Neuronal stem cell (in vitro differentiated cells): Measurements from ENCODE around the gene MAPK7.

Source experiments
- DNase-seq: peaks from one replicate; pipeline ENCODE4 v3.0.0-alpha.2; 2013; ENCODE audit warnings: low spot score
- H2AFZ ChIP-seq: one replicate; pipeline ENCODE4 v1.6.1; 2013; ENCODE audit warnings: mild to moderate bottlenecking, low read length, inconsistent platforms
- H2AK5ac ChIP-seq: 2 replicates; pipeline ENCODE4 v1.6.1; 2013; ENCODE audit warnings: low read depth, mild to moderate bottlenecking, inconsistent platforms, low read length, moderate library complexity, mixed read lengths
- H2BK120ac ChIP-seq: 2 replicates; pipeline ENCODE4 v1.6.1; 2013; ENCODE audit warnings: low read depth, mild to moderate bottlenecking, inconsistent platforms, low read length, moderate library complexity, mixed read lengths
- H2BK12ac ChIP-seq: one replicate; pipeline ENCODE4 v1.6.1; 2013; ENCODE audit warnings: low read length, inconsistent platforms
- H2BK15ac ChIP-seq: 2 replicates; pipeline ENCODE4 v1.6.1; 2013; ENCODE audit warnings: mild to moderate bottlenecking, low read length, inconsistent platforms, mixed read lengths
- H2BK5ac ChIP-seq: one replicate; pipeline ENCODE4 v1.6.1; 2013; ENCODE audit warnings: inconsistent platforms, mild to moderate bottlenecking, low read length, moderate library complexity
- H3K14ac ChIP-seq: one replicate; pipeline ENCODE4 v1.6.1; 2013; ENCODE audit warnings: low read length, inconsistent platforms
- H3K18ac ChIP-seq: 2 replicates; pipeline ENCODE4 v1.6.1; 2013; ENCODE audit warnings: low read length, inconsistent platforms
- H3K23ac ChIP-seq: 2 replicates; pipeline ENCODE4 v1.6.1; 2013; ENCODE audit warnings: low read depth, mild to moderate bottlenecking, mixed read lengths, low read length, inconsistent platforms; ENCODE audit not compliant: poor library complexity
- H3K27ac ChIP-seq: replicated peaks from 3 replicates; pipeline ENCODE4 v1.5.1; 2013; ENCODE audit warnings: low read length, inconsistent platforms
- H3K27me3 ChIP-seq, 3 experiments: 2 replicates each; pipeline ENCODE4 v1.6.1; 2013; ENCODE audit warnings: low read length in 3 of 3, mild to moderate bottlenecking in 2 of 3, inconsistent platforms in 1 of 3, low read depth in 1 of 3, mixed read lengths in 1 of 3, moderate library complexity in 1 of 3; ENCODE audit not compliant: control insufficient read depth in 3 of 3, insufficient read depth in 3 of 3
- H3K36me3 ChIP-seq, 2 donors: replicated peaks in 1 of 2; 2 replicates each; pipeline ENCODE4 v1.6.1; 2013; ENCODE audit warnings: low read length in 2 of 2; ENCODE audit not compliant: control insufficient read depth in 2 of 2, insufficient read depth in 2 of 2
- H3K4ac ChIP-seq: 2 replicates; pipeline ENCODE4 v1.6.1; 2013; ENCODE audit warnings: inconsistent platforms, mild to moderate bottlenecking, low read length, moderate library complexity
- H3K4me1 ChIP-seq, 2 donors: 1 replicate in 1 of 2; 2 replicates in 1 of 2; pipeline ENCODE4 v1.6.1; 2013; ENCODE audit warnings: low read length in 2 of 2, low read depth in 1 of 2; ENCODE audit not compliant: control insufficient read depth in 2 of 2, insufficient read depth in 1 of 2
- H3K4me2 ChIP-seq: one replicate; pipeline ENCODE4 v1.6.1; 2013; ENCODE audit warnings: mild to moderate bottlenecking, low read length, inconsistent platforms; ENCODE audit not compliant: insufficient read depth, poor library complexity, severe bottlenecking
- H3K4me3 ChIP-seq, 2 donors: 2 replicates each; pipeline ENCODE4 v1.5.1; 2013; ENCODE audit warnings: low read length in 2 of 2, mild to moderate bottlenecking in 2 of 2, inconsistent platforms in 1 of 2, moderate library complexity in 1 of 2
- H3K79me1 ChIP-seq: one replicate; pipeline ENCODE4 v1.6.1; 2013; ENCODE audit warnings: low read depth, mild to moderate bottlenecking, inconsistent platforms, low read length, moderate library complexity
- H3K9ac ChIP-seq: one replicate; pipeline ENCODE4 v1.6.1; 2013; ENCODE audit warnings: mild to moderate bottlenecking, low read depth, low read length, inconsistent platforms; ENCODE audit not compliant: poor library complexity
- H3K9me3 ChIP-seq, 2 donors: replicated peaks in 1 of 2; 2 replicates each; pipeline versions ENCODE3 to v1.6.1; 2013; ENCODE audit warnings: low read length in 2 of 2, mild to moderate bottlenecking in 2 of 2, inconsistent platforms in 1 of 2, low read depth in 1 of 2, mixed read lengths in 1 of 2, moderate library complexity in 1 of 2; ENCODE audit not compliant: control insufficient read depth in 2 of 2, insufficient read depth in 1 of 2
- H4K8ac ChIP-seq: one replicate; pipeline ENCODE4 v1.6.1; 2013; ENCODE audit warnings: low read depth, mild to moderate bottlenecking, inconsistent platforms, low read length, moderate library complexity
- H4K91ac ChIP-seq: one replicate; pipeline ENCODE4 v1.6.1; 2013; ENCODE audit warnings: low read length, low read depth, mild to moderate bottlenecking, inconsistent platforms; ENCODE audit not compliant: poor library complexity
- WGBS, 2 donors: extraction: QIAGEN DNeasy Blood & Tissue Kit; methylation state at CpG; one replicate each; pipeline ENCODE4 v1.1.7; 2013; ENCODE audit warnings: missing lambda C conversion rate in 2 of 2, mixed read lengths in 1 of 2; ENCODE audit not compliant: insufficient read length in 2 of 2, insufficient replicate concordance in 1 of 2; ENCODE audit errors: extremely low coverage in 2 of 2; 5-methylcytosine and 5-hydroxymethylcytosine counted together

Gene MAPK7

GRCh38 chr17:19401321-19402010 lies 23.2 kb downstream of the MAPK7 start:
- Histone ChIP-seq H3K79me1 (no peaks in the 10 kb centered on the region), H3K4me2 (no peak overlapping the region), H4K8ac (no peak overlapping the region), H3K23ac (no peak overlapping the region), H2BK12ac (no peak overlapping the region), H3K4me3 (no peak overlapping the region), H3K4ac (no peak overlapping the region), H3K27me3 (peaks cover 0 to 6% (median 0%) of the 10 kb centered on the region in 3 experiments), H3K9ac (no peak overlapping the region), H3K4me1 (peaks cover 0 to 5% of the 10 kb centered on the region in 2 donors), H3K18ac (no peak overlapping the region), H2BK15ac (no peak overlapping the region), H3K36me3 (no peaks in the 10 kb centered on the region), H2AK5ac (no peak overlapping the region), H3K27ac (no peak overlapping the region), H3K9me3 (no peaks in the 10 kb centered on the region), H2BK5ac (no peak overlapping the region), H4K91ac (no peak overlapping the region), H2AFZ (no peak overlapping the region), H3K14ac (no peak overlapping the region), H2BK120ac (no peak overlapping the region)
- WGBS, 2 donors, result no CpG with 5 or more reads among the region's 8 CpGs
- no peak for DNase-seq

- H3K27ac ChIP-seq, result no peak overlapping the region
- DNase-seq, result no peak
These were observed 23.9 kb downstream of the MAPK7 start for GRCh38 chr17:19402171-19402570.

GRCh38 chr17:19403021-19403420 lies 24.7 kb downstream of the MAPK7 start:
- Histone ChIP-seq H3K18ac (no peak overlapping the region), H2AFZ (no peak overlapping the region), H3K14ac (no peak overlapping the region), H4K8ac (no peak overlapping the region), H3K27ac (no peak overlapping the region), H2BK12ac (no peak overlapping the region), H2AK5ac (no peak overlapping the region), H4K91ac (no peak overlapping the region), H3K36me3 (no peaks in the 10 kb centered on the region), H2BK120ac (no peak overlapping the region), H3K4me1 (peaks cover 0 to under 1% of the 10 kb centered on the region in 2 donors), H3K4me3 (peak overlapping the region in 1 of 2 donors; percentile 57), H3K9me3 (no peaks in the 10 kb centered on the region), H3K79me1 (no peaks in the 10 kb centered on the region), H3K23ac (peak overlapping the region; percentile 83), H3K27me3 (peaks cover 0 to 6% (median 0%) of the 10 kb centered on the region in 3 experiments), H2BK15ac (no peak overlapping the region), H2BK5ac (no peak overlapping the region), H3K9ac (no peak overlapping the region), H3K4me2 (no peak overlapping the region), H3K4ac (no peak overlapping the region)
- no CpG with 5 or more reads among the region's 4 CpGs for WGBS, 2 donors
- no peak for DNase-seq

More at GRCh38 chr17:19402171-19402570, 23.9 kb downstream of the MAPK7 start:
- no peak overlapping the region for H3K4me3 ChIP-seq
- no CpG with 5 or more reads among the region's 1 CpG for WGBS, 2 donors
- peaks cover 0 to 5% of the 10 kb centered on the region in 2 donors for H3K4me1 ChIP-seq
- H3K18ac ChIP-seq, result no peak overlapping the region
- no peak overlapping the region for H2AFZ ChIP-seq
- no peak overlapping the region for H2BK15ac ChIP-seq
- no peak overlapping the region for H3K23ac ChIP-seq
- H3K27me3 ChIP-seq, result peaks cover 0 to 6% (median 0%) of the 10 kb centered on the region in 3 experiments
- H3K4ac ChIP-seq, result no peak overlapping the region
- no peak overlapping the region for H3K14ac ChIP-seq
- no peak overlapping the region for H3K9ac ChIP-seq
- H2BK5ac ChIP-seq, result no peak overlapping the region
- no peaks in the 10 kb centered on the region for H3K9me3 ChIP-seq
- H2AK5ac ChIP-seq, result no peak overlapping the region
- no peak overlapping the region for H4K8ac ChIP-seq
- no peak overlapping the region for H4K91ac ChIP-seq
- H2BK120ac ChIP-seq, result no peak overlapping the region
- no peaks in the 10 kb centered on the region for H3K79me1 ChIP-seq
- H3K36me3 ChIP-seq, result no peaks in the 10 kb centered on the region
- H3K4me2 ChIP-seq, result no peak overlapping the region
- H2BK12ac ChIP-seq, result no peak overlapping the region

- no CpG with 5 or more reads among the region's 1 CpG for WGBS, 2 donors
- no peak overlapping the region for H2AFZ ChIP-seq
- no peak for DNase-seq
- no peak overlapping the region for H4K8ac ChIP-seq
- H2BK120ac ChIP-seq, result no peak overlapping the region
- H3K4me1 ChIP-seq, result no peaks in the 10 kb centered on the region
- no peak overlapping the region for H3K23ac ChIP-seq
- no peaks in the 10 kb centered on the region for H3K79me1 ChIP-seq
- H2BK15ac ChIP-seq, result no peak overlapping the region
- H3K4ac ChIP-seq, result no peak overlapping the region
- no peak overlapping the region for H4K91ac ChIP-seq
- no peak overlapping the region for H3K14ac ChIP-seq
- no peak overlapping the region for H2AK5ac ChIP-seq
- H3K27me3 ChIP-seq, result peaks cover 0 to 9% (median 0%) of the 10 kb centered on the region in 3 experiments
- no peak overlapping the region for H3K4me2 ChIP-seq
- no peak overlapping the region for H3K18ac ChIP-seq
- no peaks in the 10 kb centered on the region for H3K9me3 ChIP-seq
- H2BK12ac ChIP-seq, result no peak overlapping the region
- H3K27ac ChIP-seq, result no peak overlapping the region
- H3K36me3 ChIP-seq, result no peaks in the 10 kb centered on the region
- H3K9ac ChIP-seq, result no peak overlapping the region
- no peak overlapping the region for H3K4me3 ChIP-seq
- H2BK5ac ChIP-seq, result no peak overlapping the region
These were observed 26.0 kb downstream of the MAPK7 start for GRCh38 chr17:19404264-19404663.
